GM19043 (cell line): ENCODE results near the gene ZXDA.

Experiments used
- ATAC-seq: cut with Tn5 transposase; IDR thresholded peaks from one replicate; pipeline ENCODE4 v1.9.1; 2021; ENCODE audit warnings: low read depth; ENCODE audit not compliant: unreplicated experiment

The ZXDA gene

DNA sequence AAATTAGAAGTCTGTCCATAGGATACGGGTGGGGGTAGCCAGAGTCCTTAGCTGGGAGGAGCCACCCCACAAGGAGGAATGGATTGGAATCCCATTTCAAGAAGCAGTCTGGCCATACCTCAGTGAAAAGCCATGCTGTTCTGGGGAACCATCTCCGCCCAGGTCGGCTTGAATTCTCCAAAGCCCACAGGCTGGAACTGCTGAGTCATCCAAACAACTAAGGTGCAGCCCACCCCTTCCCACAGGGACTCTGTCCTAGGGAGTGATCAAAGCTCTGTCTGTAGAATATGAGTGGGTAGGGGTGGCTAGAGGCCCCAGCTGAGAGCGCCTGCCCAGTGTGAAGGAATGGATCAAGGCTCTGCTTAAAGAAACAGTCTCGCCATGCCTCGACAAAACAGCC is 38.8 kb downstream of the ZXDA start:
- no peak for ATAC-seq
